HG02943 (cell line): ENCODE measurements around the gene NUMA1.

Source experiments
- ATAC-seq: cut with Tn5 transposase; IDR thresholded peaks from one replicate; pipeline ENCODE4 v1.9.1; 2021; ENCODE audit warnings: mild to moderate bottlenecking, low read depth, moderate library complexity; ENCODE audit not compliant: unreplicated experiment

Gene NUMA1

GRCh38 chr11:72080326-72081183 lies at the start of gene NUMA1, which contains the start of gene LRRC51:
NUMA1 (minus strand) TSS chr11:72080542; CDS start chr11:72035943, 44,599 bp downstream.
LRRC51 (plus strand) TSS chr11:72080850; CDS start chr11:72089084, 8,234 bp downstream.
- peak; percentile 91 for ATAC-seq

GRCh38 chr11:72129381-72129780 lies 49.0 kb upstream of the NUMA1 start:
- no peak for ATAC-seq

- ATAC-seq: no peak
Measured at GRCh38 chr11:72127923-72128322, 47.6 kb upstream of the NUMA1 start.

- no peak for ATAC-seq
Measured at GRCh38 chr11:72125956-72126355, 45.6 kb upstream of the NUMA1 start.

GRCh38 chr11:72124046-72124445 lies 43.7 kb upstream of the NUMA1 start:
- no peak for ATAC-seq

- no peak for ATAC-seq
Measured at GRCh38 chr11:72123117-72123653, 42.8 kb upstream of the NUMA1 start.

GRCh38 chr11:72122607-72123006 lies 42.3 kb upstream of the NUMA1 start:
- ATAC-seq: no peak

- ATAC-seq: no peak
Measured at GRCh38 chr11:72120930-72121329, 40.6 kb upstream of the NUMA1 start.

GRCh38 chr11:72119198-72119597 lies 38.9 kb upstream of the NUMA1 start:
- no peak for ATAC-seq

- ATAC-seq: no peak
Measured at GRCh38 chr11:72116019-72116755, 35.8 kb upstream of the NUMA1 start.

GRCh38 chr11:72114570-72114969 lies 34.2 kb upstream of the NUMA1 start:
- no peak for ATAC-seq

- ATAC-seq: no peak
Measured at GRCh38 chr11:72112978-72113808, 32.9 kb upstream of the NUMA1 start.

GRCh38 chr11:72112143-72112977 lies 32.0 kb upstream of the NUMA1 start, which contains the start of gene ANAPC15:
ANAPC15 (minus strand) TSS chr11:72112695; CDS start chr11:72111276, 1,419 bp downstream.
- peak; percentile 81 for ATAC-seq

- peak; percentile 4 for ATAC-seq
Measured at GRCh38 chr11:72111300-72112142, 31.2 kb upstream of the NUMA1 start.

GRCh38 chr11:72105888-72106287 lies 25.5 kb upstream of the NUMA1 start, which contains the start of gene TOMT:
TOMT (plus strand) TSS chr11:72105924; CDS start chr11:72105952, 28 bp downstream.
- no peak for ATAC-seq

- no peak for ATAC-seq
Measured at GRCh38 chr11:72103754-72104167, 23.4 kb upstream of the NUMA1 start.

GRCh38 chr11:72102946-72103753 lies 22.8 kb upstream of the NUMA1 start, which contains the start of gene LAMTOR1:
LAMTOR1 (minus strand) TSS chr11:72103297; CDS start chr11:72103224, 73 bp downstream.
- peak; percentile 89 for ATAC-seq

GRCh38 chr11:72102631-72102945 lies 22.2 kb upstream of the NUMA1 start:
- no peak for ATAC-seq
